Measurements from ENCODE around the gene SPINT2.

- TF ChIP-seq CTCF (IDR thresholded peaks at IDR 0.05), result no peak
- no peak for TF ChIP-seq POLR2AphosphoS5 (IDR thresholded peaks at IDR 0.05; ENCODE audit: low read depth, low read length)
- TF ChIP-seq SIN3A (IDR thresholded peaks at IDR 0.05; ENCODE audit: borderline replicate concordance, insufficient read depth, low read depth, low read length), result no peak
These were observed 47.4 kb upstream of the SPINT2 start for GRCh38 chr19:38216785-38217641.

Data from Panc1 (cell line).